HTR-8/SVneo (cell line): ENCODE measurements around the gene TMEM229B.

ENCODE experiments used
- DNase-seq: peaks from one replicate; pipeline ENCODE4 v3.0.0; 2011; ENCODE audit warnings: low spot score, mixed read lengths; ENCODE audit not compliant: insufficient read length
- FAIRE-seq: peaks from 2 replicates; lab custom pipeline; 2011; peaks lifted over from hg19 to GRCh38; lab: Jason Lieb, UNC

TMEM229B gene

DNA sequence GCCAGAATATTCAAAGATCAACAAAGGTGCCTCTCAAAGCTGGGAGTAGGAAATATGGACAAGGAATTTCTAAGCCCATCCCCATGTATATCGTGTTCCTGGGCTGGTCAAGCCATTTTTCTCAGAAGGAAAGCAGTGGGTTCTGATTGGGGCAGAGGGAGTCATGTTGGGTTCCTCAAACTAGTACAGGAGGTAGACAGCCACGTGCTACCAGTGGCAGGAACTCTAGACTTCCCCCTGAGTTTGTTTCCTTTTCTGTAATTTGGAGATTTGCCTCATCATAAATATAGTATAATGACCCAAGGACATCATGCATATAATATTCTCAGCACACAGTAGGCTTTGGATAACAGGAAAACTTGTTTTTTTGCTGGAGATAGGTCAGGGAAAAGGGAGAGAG, 28.2 kb upstream of the TMEM229B start:
- DNase-seq (no peak), FAIRE-seq (no peak)

DNA sequence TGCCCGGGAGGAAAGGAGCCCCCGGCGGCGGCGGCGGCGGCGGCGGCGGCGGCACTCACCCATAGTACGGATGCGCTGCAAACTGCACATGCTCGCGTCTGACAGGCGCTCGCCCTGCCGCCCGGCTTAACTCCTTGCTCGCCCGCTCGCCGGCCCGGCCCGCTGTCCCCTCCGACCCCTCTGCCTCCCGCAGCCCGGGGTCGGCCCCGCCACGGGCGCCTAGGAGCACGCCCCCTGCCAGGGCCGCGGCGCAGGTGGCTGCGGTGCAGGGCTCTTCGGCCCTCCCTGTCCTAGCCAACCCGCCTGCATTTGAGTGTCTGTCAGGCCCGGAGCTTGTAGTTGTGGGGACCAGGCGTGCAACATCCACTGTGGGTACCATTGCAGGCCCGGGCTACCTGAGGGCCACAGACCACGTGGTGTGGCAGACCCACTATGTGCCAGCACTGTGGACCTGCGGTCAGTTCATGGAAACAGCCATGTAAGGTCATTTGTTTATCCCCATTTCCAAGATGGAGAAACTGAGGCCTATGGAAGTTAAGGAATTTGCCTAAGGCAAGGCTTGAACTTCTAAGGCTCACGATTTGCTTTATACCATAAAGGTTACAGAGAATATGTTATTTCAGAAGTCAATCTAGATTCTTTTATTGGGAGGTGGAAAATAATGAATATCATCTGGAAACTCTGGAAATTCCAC, 27.0 kb upstream of the TMEM229B start:
- FAIRE-seq (peak; percentile 4), DNase-seq (no peak)

DNA sequence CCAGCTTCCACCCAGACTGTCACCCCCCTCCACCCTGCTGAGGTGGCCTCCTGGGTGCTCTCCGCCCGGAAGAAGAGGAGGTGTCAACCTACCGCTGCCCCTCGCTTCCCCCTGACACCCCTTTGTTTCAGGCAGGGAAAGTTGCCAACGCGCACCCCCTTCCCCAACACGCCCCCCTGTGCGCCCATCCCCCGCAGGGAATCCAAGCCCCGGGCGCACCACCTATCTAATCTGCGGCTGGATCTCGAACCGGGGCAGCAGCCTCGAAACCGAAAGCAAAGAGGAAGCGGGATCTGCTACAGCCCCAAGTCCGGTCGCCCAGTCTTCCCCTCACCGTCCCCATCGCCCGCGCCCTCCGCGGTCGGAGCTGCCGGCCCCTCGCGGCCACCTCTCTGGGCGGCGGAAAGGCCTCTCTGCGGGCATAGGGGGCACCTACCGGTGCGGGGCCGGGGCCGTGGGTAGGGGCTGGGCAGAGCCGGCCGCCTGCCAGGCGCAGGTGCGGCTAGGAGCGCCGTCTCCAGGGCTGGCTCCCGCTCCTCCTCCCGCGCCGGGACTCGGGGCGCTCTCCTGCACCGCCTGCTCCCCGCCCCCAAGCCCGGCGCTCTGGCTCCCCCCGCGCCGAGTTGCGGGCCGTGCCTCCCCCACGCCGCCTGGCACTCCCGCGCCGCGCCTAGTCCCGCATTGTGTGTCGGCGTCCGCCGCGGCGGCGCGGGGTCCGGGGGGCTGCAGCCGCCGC, 26.3 kb upstream of the TMEM229B start:
- FAIRE-seq (peak; percentile 98), DNase-seq (peak; percentile 93)

DNA sequence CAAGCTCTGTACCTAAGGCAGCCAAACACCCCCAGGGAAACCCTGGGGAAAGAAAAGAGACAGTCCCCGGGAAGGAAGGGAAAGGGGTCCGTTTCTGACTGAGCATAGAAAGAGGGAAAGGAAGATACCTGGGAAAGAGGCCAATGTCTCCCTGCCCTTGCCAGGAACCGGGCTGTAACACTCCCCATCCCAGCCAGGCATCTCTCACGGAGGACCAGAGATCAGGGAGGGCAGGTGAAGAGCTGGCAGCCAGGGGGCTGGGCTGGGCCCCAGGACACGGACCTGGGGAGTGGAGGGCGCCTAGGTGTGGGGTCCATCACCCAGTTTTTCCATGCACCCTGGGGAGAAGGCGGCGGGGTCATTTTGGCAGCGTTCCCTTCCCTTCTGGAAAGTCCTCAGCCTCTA, 25.7 kb upstream of the TMEM229B start:
- FAIRE-seq: no peak
- DNase-seq: no peak

DNA sequence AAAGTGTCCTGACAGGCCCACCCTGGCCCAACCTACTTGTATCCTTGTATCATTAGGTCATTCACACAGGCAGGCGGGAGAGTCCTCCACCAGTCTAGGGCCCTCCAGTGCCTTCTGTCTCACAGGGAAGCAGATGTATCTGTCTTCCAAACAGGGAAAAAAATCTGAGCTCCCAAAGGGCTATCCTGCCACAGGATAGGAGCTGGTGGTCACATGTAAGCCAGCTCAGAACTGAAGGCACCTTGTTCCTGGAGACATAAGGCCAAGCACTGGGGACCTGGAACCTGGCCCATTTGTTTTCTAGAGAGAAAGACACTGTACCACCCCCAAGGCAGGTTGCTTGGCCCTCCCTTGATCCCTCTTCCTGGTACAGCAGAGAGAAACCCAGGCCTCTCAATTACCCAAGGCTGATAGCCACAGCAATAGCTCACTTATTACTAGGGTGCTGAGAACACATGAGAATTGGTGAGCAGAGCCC, 25.1 kb upstream of the TMEM229B start:
- no peak for DNase-seq
- FAIRE-seq: peak; percentile 87

DNA sequence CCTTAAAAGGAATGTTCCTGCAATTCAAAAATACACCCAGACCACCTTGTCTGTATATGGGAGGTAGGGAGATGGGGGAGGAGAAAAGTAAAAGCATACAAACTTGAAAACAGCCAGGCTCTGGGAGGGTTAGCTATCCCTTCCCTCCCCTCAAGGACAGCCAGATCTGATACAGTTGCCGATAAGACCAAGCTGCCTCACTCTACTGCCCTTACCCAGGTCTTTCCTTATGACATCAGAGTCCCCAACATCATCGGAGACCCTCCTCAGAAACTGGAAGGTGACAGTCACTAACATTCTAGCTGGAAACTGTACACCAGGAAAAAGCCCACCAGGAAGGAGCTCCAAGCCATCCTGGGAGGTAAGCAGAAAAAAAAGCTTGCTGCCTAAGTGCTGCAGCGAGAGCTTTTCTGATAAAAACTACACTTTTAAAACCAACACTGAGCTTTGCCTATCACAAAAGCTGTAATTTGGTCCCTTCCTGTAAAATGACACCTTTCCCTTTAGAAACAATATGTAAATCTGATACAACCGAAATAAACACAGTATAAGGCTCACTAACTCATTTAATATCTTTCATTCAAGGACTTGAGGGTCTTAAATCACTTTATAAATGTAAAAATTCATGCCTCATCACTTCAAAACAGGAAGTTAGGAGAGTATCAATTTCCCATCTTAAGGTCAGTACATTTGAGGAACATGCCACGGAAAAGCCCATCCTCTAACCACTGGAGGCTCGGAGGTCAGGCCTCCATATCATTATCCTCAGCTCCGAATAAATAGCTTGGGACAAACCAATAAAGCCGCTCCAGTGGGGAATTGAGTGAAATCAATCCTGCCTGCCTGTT, 24.2 kb upstream of the TMEM229B start:
- FAIRE-seq (peak; percentile 86), DNase-seq (no peak)

DNA sequence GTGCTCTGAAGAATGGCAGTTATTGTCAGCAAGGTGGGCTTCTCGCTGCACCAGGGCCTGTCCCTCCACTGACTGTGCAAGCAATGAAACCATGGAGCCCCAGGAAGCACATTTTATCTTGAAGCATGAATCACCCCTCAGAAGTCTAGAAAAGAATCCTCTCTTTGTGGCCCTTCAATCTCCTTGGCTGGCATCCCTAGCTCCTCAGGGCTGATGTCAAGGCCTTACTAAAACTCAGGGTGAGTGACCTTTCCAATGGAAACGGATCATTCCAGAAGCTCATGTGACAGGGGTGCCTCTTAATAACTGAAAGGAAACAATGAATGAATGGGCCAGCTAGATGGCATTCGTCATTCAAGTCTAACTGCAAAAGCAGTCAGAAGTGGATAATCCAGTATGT, 22.3 kb upstream of the TMEM229B start:
- peak; percentile 91 for FAIRE-seq

DNA sequence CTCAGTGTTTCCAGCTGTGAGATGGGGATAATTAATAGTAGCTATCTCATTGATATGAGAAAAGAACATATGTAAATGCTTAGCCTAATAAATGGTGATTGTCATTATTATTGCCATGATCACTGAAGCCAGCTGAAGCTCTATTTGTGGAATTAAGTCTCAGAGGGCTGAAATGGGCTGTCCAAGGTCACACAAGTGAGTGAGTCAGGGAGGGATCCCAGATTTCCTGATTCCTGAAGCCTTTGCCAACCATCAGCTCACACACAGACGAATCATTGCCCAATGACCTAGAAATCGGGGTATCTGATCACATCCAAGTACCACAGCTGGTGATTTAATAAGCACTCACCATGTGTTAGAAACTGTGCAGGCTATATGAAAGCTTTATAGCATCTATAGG, 21.6 kb upstream of the TMEM229B start:
- FAIRE-seq: peak; percentile 46

More for the DNA sequence above, 22.3 kb upstream of the TMEM229B start:
- no peak for DNase-seq

DNA sequence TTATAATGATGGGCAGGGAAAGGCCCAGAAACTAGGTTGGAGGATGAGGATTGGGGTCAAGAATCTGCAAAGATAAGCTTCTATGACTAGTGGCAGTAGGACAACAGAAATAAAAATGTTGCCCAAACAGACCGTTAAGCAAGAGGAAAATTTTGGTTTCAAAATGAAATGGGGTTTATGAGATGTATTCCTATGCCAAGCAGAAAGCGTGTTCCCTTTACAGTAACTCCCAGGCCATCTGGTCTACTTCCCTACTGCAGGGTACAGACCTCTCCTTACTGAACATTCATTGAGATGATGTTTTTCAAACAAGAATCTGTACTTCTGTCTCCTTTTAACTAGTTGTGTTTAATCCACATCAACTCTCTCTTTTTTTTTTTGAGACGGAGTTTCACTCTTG, 20.4 kb upstream of the TMEM229B start:
- FAIRE-seq (peak; percentile 93), DNase-seq (no peak)

More for the DNA sequence above, 21.6 kb upstream of the TMEM229B start:
- no peak for DNase-seq

DNA sequence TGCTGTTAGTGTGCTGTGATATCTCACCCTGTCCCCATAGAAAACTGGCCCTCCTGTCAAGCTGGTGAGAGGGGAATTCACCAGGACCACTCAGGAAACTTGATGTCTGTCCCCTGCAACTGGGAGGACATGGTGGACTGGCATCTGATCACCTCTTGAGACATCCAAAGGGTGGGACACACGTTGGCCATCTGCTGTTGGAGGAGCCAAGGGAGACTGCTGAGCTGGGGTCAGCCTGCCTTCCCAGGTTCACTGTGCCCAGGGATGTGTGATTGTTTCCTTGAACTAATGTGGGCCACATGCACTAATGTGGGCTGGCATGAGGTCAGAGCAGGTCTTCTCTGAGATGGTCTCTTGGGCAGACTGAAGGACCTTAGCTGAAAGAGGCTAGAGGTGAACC, 16.7 kb upstream of the TMEM229B start:
- DNase-seq (no peak), FAIRE-seq (peak; percentile 60)

DNA sequence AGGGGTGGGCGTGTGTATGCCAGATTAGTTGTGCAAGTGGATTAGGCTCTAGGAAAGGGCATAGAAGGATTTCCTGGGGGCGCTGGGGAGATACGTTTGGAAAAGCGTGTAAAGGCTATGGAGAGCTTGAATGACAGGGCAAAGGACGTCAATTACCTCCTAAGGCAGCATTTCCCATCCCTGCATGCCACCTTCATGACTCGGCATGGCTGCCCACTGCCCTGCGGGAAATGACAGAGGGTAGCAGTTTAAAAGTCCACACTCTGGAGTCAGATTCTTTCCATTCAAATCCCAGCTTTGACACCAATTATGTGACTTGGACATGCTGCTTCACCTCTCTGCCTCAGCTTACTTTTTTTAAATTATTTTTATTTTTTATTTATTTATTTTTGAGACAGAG, 14.8 kb upstream of the TMEM229B start:
- no peak for DNase-seq
- no peak for FAIRE-seq

DNA sequence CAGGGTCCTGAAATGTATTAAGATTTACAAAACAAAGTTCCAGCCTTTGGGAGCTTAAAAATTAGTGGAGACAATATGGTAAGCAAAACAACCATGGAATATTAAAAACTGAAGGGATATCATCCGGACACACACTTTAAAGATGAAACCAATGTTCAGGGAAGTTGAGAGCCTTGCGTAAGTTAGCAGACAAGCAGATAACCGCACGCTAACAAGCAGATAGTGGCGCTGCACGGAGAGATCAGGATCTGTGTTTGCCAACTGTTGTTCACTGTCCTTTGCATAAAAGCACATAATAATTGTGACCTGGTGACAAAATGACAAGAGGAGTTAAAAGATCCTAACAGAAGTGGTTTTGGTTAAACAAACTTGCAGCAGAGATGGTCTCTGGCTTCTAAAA, 14.3 kb upstream of the TMEM229B start:
- DNase-seq: no peak
- FAIRE-seq: no peak

DNA sequence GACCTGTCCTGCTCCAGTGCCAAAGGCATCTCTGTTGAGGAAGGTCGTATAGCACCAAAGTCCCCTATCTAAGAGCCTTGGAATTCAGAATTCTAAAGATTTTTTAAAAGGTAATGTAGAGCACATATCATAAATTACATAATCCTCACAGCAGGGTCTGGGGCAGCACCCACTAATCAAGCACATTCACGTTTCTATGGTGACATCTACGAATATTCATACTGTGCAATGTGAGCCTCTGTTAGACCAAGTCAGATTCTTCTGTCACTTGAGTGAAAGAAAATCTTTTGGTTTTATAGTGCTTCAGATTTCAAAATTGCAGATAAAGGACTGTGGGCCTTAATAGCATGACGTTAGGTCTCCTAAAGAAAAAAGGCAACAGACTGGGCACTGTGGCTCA, 13.1 kb upstream of the TMEM229B start:
- FAIRE-seq (no peak), DNase-seq (no peak)

DNA sequence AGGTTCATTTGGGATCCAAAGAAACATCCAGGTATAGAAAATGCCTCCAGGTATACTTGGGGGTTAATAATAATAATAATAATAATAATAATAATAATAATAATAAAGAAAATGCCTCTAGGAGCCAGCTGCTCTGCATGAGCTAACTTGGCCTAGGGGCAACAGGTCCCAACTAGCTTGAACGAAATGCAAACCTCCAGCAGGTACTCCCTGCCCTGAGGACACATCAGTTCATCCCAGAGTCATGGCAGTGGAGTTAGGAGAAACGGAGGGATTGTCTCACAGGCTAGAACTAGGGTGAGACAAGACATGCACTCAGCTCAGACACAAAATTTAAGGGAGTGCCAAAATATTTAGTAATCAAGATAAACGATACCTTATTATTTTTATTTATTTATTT, 12.5 kb upstream of the TMEM229B start:
- DNase-seq (no peak), FAIRE-seq (peak; percentile 16)

DNA sequence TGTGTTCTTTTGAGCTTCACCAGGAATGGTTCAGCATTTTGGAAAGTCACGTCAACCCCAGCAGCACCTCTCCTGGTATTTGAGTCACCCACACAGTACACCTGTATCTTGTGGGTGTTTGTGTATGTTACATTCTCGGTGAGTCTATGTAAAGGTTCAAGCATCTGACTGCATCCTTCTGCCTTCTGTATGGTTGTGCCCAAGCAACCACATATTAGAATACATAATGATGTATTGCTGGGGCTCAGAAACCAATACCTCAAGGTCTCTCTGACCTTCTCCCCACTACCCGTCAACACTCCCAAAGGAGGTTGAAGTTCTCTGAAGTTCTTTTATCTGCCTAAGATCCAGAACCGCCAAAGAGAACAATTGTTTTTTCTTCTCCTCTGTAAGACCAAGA, 9.2 kb upstream of the TMEM229B start:
- FAIRE-seq: peak; percentile 97
- DNase-seq: no peak

DNA sequence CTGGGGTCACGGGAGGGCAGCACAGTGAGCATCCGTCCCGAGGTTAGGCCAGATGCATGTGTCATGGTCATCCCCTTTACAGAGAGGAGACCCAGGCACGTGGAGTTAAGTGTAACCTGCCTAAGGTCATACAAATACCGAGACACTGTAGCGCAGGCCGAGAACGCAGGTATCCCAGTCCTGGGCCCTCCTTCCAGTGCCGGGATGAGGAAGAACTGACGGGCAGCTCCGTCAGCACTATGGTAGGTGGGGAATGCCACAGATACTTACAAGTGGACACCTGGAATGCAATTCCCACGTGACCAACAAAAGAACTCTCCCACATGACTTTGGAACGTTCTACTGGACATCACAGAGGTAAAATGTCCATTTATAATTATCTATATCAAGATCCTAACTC, 8.7 kb upstream of the TMEM229B start:
- DNase-seq: no peak
- no peak for FAIRE-seq

DNA sequence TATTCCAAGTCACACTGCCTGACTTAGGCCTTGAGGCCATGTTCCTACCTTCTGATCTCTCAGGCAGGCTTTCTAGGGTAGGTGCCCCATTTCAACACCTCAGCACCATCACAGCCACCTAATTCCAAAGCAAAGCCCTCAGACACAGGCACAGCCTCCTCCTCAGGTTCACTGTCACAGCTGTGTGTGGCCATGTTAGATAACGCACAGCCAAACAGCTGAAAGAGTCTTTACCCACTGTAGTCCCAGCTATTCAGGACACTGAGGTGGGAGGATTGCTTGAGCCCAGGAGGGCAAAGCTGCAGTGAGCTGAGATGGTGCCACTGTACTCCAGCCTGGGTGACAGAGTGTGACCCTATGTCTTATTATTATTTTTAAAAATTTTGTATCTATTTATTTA, 7.3 kb upstream of the TMEM229B start:
- peak; percentile 97 for FAIRE-seq

DNA sequence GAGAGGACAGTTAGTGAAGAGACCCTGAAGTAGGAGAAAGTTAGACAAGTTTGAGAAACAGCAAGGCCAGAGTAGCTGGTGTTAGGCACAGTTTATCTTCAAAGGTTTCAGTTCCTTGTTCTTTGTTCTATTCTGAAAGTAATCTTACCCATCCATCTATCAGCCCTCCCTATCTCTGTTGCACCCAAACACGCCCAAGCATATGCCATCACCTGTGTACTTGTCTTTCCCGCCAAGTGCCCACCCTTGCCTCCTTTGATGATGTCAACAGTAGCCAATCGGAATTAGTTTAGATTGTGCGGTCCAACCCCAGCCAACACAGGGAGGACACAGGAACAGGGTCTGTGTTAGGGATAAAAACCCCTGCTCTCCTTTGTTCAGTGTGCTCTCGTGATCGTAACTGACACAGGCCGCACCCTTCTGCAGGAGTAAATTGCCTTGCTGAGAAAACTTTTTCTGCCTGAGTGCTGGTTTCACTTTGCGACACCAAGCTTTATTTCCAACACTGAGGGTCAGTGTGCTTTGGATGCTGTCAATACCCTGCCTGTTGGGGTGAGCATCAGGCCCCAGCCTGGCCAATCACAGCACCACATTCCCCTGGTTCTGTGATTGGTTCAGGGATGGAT, 4.7 kb upstream of the TMEM229B start:
- FAIRE-seq (peak; percentile 93), DNase-seq (no peak)

More for the DNA sequence above, 7.3 kb upstream of the TMEM229B start:
- DNase-seq: no peak

DNA sequence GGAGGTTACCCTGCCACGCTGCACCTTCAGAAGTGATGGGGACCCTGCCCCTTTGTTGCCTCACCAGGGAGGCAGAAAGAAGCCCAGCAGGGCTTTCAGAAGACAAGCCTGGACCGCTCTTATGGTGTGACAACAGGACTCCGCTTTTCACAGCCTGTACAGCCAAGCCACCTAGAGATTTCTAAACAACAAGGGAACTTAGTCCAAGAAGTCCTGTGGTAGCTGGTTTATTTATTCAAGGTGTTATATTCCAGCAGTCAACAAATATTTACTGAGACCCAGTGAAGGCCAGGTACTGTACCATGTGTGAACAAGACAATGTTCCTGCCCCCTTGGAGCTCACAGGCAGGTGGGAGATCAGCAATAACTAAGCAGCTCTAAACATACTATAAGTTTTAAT, 4.0 kb upstream of the TMEM229B start:
- no peak for FAIRE-seq

DNA sequence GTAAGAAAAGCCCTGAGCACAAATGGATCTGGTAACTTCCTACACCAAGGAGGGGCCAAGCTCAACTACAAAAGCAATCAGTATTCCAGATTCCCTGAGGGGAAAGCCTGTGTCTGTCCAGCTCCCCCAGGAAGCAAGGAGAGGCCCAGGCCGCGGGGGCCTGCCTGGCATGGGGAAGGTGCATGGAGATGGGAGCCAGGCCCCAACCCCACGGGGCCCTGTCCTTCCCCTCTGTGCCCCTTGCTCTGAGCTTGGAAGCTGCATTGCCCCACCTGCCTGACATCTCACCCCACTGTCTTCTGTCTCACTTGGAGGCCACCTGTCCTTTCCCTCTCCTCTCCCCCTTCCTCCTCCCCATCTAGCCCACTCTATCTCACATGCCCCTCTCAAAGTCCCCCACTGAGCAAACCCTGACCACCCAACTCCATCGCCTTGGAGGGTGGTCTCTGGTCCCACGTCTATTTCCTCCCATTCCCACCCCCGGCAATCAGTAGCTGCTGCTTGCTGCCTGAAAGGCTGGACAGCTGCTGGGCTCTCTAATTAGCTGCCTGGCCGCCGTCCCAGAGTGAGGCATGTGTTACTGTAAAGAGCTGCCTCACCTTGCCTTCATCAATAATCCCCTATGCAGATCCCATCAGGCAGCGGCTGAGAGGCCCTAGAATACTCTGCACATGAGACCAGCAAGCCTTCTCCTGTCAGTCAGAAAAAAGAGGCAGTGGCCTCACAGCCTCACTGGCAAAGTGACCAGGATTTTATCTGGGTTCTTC, 3.4 kb upstream of the TMEM229B start:
- FAIRE-seq (no peak), DNase-seq (no peak)

More for the DNA sequence above, 4.0 kb upstream of the TMEM229B start:
- DNase-seq: no peak
